ENCODE results near the gene HAO1.

Gene HAO1

DNA sequence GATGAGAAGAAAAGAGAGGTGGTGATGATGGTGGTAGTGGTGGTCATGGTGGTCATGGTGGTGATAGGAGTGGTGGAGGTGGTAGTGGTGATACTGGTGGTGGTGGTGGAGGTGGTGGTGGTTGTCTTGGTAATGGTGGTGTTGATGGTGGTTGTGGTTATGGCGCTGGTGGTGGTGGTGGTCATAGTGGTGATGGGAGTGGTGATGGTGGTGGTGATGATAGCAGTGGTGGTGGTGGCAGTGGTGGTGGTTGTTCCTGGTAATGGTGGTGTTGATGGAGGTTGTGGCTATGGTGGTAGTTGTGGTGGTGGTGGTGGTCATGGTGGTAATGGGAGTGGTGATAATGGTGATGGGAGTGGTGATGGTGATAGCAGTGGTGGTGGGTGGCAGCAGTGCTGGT lies 36.8 kb downstream of the HAO1 start:
- Mint-ChIP-seq H3K9me3 (no peaks in the 10 kb centered on the region), H3K27me3 (ENCODE audit: low read depth) (no peaks in the 10 kb centered on the region), H3K36me3 (ENCODE audit: low read depth) (no peaks in the 10 kb centered on the region), H3K4me1 (ENCODE audit: low read depth) (no peaks in the 10 kb centered on the region), H3K27ac (no peak overlapping the region), H3K4me3 (no peak overlapping the region)
- DNase-seq (ENCODE audit: low spot score) = no peak

DNA sequence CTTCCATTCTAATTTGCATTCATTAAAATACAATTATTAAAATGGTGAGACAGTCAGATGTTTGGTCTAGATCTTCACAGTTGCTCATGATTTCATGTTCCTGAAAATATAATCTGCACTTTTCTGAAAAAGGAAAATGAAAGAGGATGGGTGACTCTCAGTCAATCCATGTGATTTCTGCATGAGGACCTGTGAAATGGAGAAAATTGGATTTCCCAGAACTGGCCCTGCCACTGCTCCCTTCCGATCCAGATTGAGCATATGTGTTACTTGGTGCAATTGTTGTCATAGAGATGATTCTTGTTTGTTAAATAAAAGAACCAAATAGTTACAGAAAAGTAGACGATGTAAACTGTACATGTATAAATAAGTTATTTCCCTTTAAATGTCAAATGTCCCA lies 37.4 kb downstream of the HAO1 start:
- no peak for DNase-seq (ENCODE audit: low spot score)
- Mint-ChIP-seq H3K4me1 (ENCODE audit: low read depth) (no peaks in the 10 kb centered on the region), H3K9me3 (no peaks in the 10 kb centered on the region), H3K27me3 (ENCODE audit: low read depth) (no peaks in the 10 kb centered on the region), H3K36me3 (ENCODE audit: low read depth) (no peaks in the 10 kb centered on the region), H3K4me3 (no peak overlapping the region), H3K27ac (no peak overlapping the region)

DNA sequence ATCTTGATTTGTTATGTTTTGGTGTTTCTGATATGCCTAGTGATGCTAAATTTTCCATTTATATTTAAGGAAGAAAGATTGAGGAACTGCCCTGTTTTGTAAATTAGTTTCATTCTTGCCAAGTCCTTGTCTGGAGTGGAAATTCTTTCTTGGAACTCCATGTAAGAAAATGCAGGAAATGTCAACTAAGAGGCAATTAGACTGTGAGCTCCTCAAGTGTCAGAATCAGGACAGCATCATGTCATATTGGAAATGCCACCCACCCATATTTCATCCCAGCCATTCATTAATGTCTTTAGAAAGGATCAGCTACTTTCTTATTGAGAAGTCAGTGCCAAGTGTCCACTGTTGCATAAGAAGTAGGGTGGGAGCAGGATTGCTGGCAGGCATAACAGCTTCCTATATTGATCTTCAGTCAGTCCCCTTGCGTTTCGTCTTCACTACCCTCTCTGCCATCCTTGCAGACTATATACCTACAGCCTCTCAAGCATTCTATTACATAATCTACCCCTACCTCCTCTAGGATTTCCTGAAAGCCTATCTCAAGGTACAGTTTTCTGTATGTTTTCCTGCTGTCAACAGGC lies 42.4 kb downstream of the HAO1 start:
- DNase-seq (ENCODE audit: low spot score) = no peak
- Mint-ChIP-seq H3K27me3 (ENCODE audit: low read depth) (no peaks in the 10 kb centered on the region), H3K36me3 (ENCODE audit: low read depth) (no peaks in the 10 kb centered on the region), H3K4me3 (no peak overlapping the region), H3K9me3 (no peaks in the 10 kb centered on the region), H3K4me1 (ENCODE audit: low read depth) (no peaks in the 10 kb centered on the region), H3K27ac (no peak overlapping the region)

DNA sequence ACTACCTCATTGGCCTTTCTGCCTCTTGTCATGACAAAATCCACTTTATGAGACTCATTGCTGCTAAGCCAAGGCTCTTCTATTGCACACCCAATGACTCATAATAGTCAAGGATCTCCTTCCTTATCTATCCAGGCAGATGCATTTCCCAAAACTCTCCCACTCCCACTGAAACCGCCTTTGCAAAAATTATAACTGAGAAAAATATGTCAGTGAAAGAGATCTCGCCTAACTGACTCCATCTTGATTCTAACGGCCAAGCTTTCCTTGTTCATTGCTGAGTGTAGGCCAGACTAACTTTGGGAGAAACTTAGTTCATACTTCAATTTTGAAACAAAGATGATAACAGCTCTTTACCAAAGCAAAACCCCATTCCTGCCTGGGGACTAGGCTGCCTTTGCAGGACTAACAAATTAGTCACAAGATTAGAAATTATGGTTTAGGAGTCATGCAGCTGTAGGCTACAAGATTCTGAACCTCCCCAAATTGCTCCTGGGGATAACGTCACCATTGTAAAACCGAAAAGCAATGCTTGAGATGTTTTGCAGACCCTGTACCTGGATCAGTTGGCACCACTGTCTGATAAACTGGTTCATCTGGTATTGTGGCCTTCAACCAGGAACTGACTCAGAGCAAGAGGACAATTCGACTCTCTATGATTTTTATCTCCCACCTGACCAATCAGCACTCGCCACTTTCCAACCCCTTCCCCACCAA lies 47.1 kb downstream of the HAO1 start:
- Mint-ChIP-seq H3K4me1 (ENCODE audit: low read depth) (no peaks in the 10 kb centered on the region), H3K4me3 (no peak overlapping the region)
- no peak for DNase-seq (ENCODE audit: low spot score)

DNA sequence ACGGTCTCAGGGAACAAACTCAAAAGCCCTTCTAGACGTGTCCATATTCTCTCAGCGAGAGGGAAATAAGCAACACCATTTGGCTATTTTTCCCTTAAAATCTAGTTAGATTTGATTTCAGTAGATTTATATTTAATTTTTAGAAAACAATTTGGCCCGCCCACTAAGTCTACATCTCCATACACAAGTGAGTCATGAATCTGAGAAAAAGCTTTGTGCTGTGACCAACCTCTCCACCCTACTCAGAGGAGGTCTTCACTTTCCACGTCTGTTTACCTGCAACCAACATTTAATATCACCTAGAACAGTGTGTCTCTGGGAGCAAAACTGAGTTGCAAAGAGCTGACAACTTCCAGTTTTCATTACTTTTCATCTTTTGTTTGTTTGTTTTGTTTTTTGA lies 48.6 kb downstream of the HAO1 start:
- Mint-ChIP-seq H3K9me3 (no peaks in the 10 kb centered on the region), H3K27ac (no peak overlapping the region), H3K27me3 (ENCODE audit: low read depth) (no peaks in the 10 kb centered on the region), H3K4me1 (ENCODE audit: low read depth) (no peaks in the 10 kb centered on the region), H3K4me3 (no peak overlapping the region), H3K36me3 (ENCODE audit: low read depth) (no peaks in the 10 kb centered on the region)
- DNase-seq (ENCODE audit: low spot score) = no peak

More for the DNA sequence above, 47.1 kb downstream of the HAO1 start:
- Mint-ChIP-seq H3K27ac (no peak overlapping the region), H3K36me3 (ENCODE audit: low read depth) (no peaks in the 10 kb centered on the region), H3K27me3 (ENCODE audit: low read depth) (no peaks in the 10 kb centered on the region), H3K9me3 (no peaks in the 10 kb centered on the region)

DNA sequence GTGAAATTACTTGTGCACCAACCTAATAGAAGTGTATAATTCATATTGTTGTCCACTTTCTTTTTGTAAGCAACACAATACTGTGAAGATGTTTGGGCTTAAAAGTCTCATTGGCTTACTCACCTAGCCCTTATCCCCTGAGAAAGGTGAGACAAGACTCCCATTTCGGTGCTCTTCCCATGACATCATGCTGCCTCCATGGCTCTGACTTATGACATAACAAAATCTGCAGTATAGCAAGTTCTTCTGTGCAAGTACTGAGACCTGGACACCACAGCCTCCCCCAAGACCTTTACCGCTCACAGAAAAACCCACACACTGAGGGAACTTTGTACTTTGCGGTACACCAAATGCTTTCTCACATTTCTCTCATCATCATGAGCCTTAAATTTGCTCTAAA lies 50.5 kb downstream of the HAO1 start:
- Mint-ChIP-seq H3K4me1 (ENCODE audit: low read depth) (no peaks in the 10 kb centered on the region), H3K4me3 (no peak overlapping the region), H3K36me3 (ENCODE audit: low read depth) (no peaks in the 10 kb centered on the region), H3K27me3 (ENCODE audit: low read depth) (no peaks in the 10 kb centered on the region), H3K27ac (no peak overlapping the region), H3K9me3 (no peaks in the 10 kb centered on the region)
- DNase-seq (ENCODE audit: low spot score) = no peak

DNA sequence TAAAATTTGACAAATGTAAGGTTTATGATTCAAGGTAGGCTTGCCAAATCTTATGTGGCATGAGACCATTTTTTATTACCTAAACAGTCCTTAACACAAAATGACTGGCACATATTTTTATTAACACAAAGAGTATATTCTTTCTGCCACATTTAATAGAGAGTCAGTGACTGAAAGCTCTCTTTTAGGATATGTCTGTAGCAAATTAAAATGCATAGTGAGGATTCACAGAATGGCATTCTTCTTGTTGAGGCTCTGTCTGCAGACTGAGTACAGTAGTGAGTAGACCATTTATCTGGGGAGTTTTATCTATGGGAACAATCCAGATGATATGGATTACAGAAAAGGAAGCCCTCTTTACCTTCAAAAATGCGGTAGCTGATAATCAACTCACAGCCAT lies 56.5 kb downstream of the HAO1 start:
- DNase-seq (ENCODE audit: low spot score) = no peak
- peaks cover 6% of the 10 kb centered on the region for H3K4me1 Mint-ChIP-seq (ENCODE audit: low read depth)
- H3K27ac Mint-ChIP-seq = no peak overlapping the region
- H3K27me3 Mint-ChIP-seq (ENCODE audit: low read depth) = no peaks in the 10 kb centered on the region
- no peaks in the 10 kb centered on the region for H3K9me3 Mint-ChIP-seq
- no peak overlapping the region for H3K4me3 Mint-ChIP-seq
- no peaks in the 10 kb centered on the region for H3K36me3 Mint-ChIP-seq (ENCODE audit: low read depth)

DNA sequence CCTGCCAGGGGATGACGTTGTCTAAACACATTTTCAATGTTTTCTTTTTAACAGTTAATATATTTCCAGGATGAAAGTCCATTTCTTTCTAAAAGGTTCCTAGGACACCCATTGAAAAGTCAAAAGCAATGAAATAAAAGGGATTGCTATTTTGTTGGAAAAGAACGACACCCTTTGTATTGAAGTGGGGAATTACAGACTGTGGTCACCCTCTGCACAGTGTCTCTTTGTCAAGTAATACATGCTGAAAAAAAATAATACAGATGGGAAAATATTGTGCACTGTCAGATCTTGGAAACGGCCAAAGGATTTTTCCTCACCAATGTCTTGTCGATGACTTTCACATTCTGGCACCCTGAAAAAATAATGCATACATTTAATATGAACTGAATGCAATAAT lies 56.9 kb downstream of the HAO1 start:
- no peaks in the 10 kb centered on the region for H3K36me3 Mint-ChIP-seq (ENCODE audit: low read depth)
- DNase-seq (ENCODE audit: low spot score) = no peak
- H3K4me1 Mint-ChIP-seq (ENCODE audit: low read depth) = peaks cover 6% of the 10 kb centered on the region
- no peak overlapping the region for H3K4me3 Mint-ChIP-seq
- H3K9me3 Mint-ChIP-seq = no peaks in the 10 kb centered on the region
- no peak overlapping the region for H3K27ac Mint-ChIP-seq
- no peaks in the 10 kb centered on the region for H3K27me3 Mint-ChIP-seq (ENCODE audit: low read depth)

DNA sequence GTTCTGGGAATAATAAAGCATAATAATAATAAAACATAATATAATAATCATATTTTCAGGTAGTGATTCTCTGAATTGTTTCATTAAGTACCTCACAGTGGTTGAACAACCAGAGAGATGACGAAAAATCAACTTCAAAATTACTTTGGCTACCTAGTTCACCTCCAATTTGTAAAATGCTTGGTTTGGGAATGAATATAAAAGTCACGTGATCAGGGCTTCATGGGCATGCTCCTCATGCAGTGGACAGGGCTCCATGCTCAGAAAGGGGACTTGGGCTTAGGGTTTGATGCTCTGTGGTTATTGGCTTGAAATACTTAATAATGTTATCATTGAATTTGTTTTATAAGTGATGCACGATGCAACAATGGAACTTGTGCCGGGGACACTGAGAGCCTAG lies 58.2 kb downstream of the HAO1 start:
- H3K4me3 Mint-ChIP-seq = no peak overlapping the region
- peaks cover 6% of the 10 kb centered on the region for H3K4me1 Mint-ChIP-seq (ENCODE audit: low read depth)
- H3K27ac Mint-ChIP-seq = no peak overlapping the region
- H3K36me3 Mint-ChIP-seq (ENCODE audit: low read depth) = no peaks in the 10 kb centered on the region
- H3K9me3 Mint-ChIP-seq = no peaks in the 10 kb centered on the region
- H3K27me3 Mint-ChIP-seq (ENCODE audit: low read depth) = no peaks in the 10 kb centered on the region
- no peak for DNase-seq (ENCODE audit: low spot score)

DNA sequence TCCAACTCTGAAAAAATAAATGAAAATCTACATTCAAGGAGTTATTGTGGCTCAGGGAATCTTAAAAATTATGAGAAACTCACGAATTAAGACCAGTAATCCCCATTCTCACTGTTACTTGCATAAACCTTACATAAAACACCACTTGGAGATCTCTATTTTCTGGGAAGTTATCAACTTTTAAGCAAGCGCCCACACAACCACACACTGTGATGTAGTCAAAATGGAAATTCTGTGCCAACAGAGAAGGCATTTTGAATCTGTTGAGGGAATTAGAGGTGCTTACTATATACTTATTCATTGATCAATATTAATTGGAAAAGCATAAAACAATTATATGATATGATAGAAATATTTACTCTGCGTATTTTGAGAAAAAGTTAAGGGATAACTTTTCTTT lies 58.7 kb downstream of the HAO1 start:
- Mint-ChIP-seq H3K9me3 (no peaks in the 10 kb centered on the region), H3K27ac (no peak overlapping the region), H3K4me1 (ENCODE audit: low read depth) (peaks cover 6% of the 10 kb centered on the region), H3K4me3 (no peak overlapping the region), H3K27me3 (ENCODE audit: low read depth) (no peaks in the 10 kb centered on the region), H3K36me3 (ENCODE audit: low read depth) (no peaks in the 10 kb centered on the region)
- DNase-seq (ENCODE audit: low spot score) = no peak

DNA sequence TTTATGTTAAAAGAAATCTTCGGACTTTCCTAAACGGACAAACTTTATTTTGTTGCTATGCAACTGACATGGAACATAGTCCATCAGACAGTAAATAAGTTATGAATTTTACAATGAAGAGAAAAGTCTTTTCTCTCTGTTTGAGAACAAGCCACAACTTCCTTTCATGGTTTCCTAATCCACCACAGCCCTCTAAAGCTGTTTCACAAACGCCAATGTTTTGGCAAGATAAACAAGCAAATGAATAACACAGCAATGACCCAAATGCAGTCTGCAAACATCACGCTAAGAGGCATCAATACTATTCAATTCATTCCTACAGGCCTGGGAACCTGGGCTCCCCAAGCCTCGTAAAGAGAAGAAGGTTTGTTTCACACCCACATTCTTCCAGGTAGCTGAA lies 60.4 kb downstream of the HAO1 start:
- Mint-ChIP-seq H3K9me3 (no peaks in the 10 kb centered on the region), H3K27ac (no peak overlapping the region), H3K27me3 (ENCODE audit: low read depth) (no peaks in the 10 kb centered on the region), H3K4me1 (ENCODE audit: low read depth) (peaks cover 6% of the 10 kb centered on the region), H3K4me3 (no peak overlapping the region), H3K36me3 (ENCODE audit: low read depth) (no peaks in the 10 kb centered on the region)
- no peak for DNase-seq (ENCODE audit: low spot score)

DNA sequence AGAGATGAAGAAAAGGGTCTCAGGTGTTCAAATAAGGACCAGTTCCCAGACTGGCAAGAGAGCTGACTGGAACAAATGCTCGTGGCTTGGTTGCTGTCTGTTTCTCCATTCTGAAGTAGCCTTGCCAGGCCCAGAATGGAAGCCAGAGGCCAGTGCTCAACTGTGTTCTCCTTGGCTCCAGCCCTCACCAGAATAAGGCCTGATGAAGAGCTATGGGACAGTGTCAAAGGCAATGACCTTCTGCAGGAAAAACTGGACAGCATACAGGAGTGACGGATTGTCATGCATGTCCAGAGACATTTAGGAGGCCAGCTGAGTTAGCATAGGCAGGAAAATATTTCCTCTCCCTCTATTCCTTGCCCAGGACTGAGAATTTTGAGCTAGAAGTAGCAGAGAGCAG lies 72.2 kb downstream of the HAO1 start:
- Mint-ChIP-seq H3K36me3 (ENCODE audit: low read depth) (no peaks in the 10 kb centered on the region), H3K4me1 (ENCODE audit: low read depth) (no peaks in the 10 kb centered on the region), H3K27me3 (ENCODE audit: low read depth) (no peaks in the 10 kb centered on the region), H3K27ac (no peak overlapping the region), H3K9me3 (no peaks in the 10 kb centered on the region), H3K4me3 (no peak overlapping the region)
- no peak for DNase-seq (ENCODE audit: low spot score)

DNA sequence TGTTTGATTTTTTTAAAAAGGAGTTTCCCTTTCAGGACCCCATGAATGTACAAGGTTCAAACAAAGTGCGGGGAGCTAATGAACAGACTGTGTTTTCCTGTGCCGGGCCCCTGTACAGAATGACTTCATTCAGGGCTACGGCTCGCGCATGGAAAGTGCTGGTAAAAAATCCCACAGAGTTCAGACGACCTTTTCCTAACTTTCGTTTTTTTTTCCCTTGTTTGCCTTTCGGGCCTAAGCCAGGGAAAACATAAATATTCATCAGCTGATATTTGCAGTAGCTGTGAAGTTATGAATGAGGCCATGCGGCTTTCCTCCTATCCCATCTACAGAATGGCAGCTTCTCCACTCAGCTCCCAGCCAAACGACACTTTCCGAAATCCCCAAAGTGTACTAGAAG lies 74.0 kb downstream of the HAO1 start:
- Mint-ChIP-seq H3K9me3 (no peaks in the 10 kb centered on the region), H3K4me1 (ENCODE audit: low read depth) (no peaks in the 10 kb centered on the region), H3K36me3 (ENCODE audit: low read depth) (no peaks in the 10 kb centered on the region), H3K27me3 (ENCODE audit: low read depth) (no peaks in the 10 kb centered on the region), H3K4me3 (no peak overlapping the region), H3K27ac (no peak overlapping the region)
- no peak for DNase-seq (ENCODE audit: low spot score)

DNA sequence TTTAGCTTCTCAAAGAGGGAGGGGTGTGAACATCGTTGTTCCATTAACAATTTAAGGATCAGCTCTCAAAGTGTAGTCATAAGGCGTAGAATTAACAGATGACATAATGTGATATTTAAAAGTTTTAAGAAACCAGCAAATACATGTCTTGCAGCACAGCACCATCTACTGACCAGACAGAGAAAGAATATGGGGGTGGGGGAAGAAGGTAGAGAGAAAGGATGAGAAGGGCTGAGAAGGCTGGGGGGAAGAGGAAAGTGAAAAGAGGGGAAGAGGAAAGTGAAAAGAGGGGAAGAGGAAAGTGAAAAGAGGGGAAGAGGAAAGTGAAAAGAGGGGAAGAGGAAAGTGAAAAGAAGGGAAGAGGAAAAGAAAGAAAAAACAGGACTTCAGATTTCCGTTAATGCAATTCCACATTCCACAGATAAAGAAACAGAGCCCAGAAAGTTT lies 80.9 kb downstream of the HAO1 start:
- no peaks in the 10 kb centered on the region for H3K27me3 Mint-ChIP-seq (ENCODE audit: low read depth)
- H3K9me3 Mint-ChIP-seq = no peaks in the 10 kb centered on the region
- H3K4me3 Mint-ChIP-seq = no peak overlapping the region
- no peaks in the 10 kb centered on the region for H3K36me3 Mint-ChIP-seq (ENCODE audit: low read depth)
- no peak for DNase-seq (ENCODE audit: low spot score)
- peaks cover 2% of the 10 kb centered on the region for H3K4me1 Mint-ChIP-seq (ENCODE audit: low read depth)
- H3K27ac Mint-ChIP-seq = no peak overlapping the region

DNA sequence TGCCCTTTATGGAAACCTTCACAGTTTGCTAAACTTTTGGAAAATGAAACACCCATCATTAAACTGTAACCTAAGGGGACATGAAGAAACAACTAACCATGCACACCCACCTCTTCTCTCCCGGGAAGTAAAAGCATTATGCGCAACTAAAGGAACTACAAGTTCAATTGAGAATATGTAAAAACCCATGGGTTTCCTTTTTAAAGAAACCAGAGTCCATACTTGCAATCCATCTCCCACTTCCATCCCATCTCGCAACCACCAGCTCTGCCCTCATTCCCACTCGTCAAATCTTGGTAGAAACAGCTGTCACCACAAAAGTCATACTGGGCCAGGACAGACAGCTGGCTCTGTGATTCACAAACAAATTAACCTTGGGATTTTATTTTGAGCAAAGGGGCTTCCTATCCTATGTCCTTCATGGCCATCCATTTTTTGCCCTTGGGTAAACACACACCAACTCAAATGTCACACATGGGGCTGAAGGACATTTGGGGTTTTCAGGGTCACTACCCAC lies 81.5 kb downstream of the HAO1 start:
- Mint-ChIP-seq H3K4me1 (ENCODE audit: low read depth) (peaks cover 2% of the 10 kb centered on the region), H3K27me3 (ENCODE audit: low read depth) (no peaks in the 10 kb centered on the region), H3K9me3 (no peaks in the 10 kb centered on the region), H3K36me3 (ENCODE audit: low read depth) (no peaks in the 10 kb centered on the region), H3K4me3 (no peak overlapping the region), H3K27ac (no peak overlapping the region)
- DNase-seq (ENCODE audit: low spot score) = no peak
